Measurements from ENCODE around the gene MSL3B.

Gene MSL3B

GRCh38 chr2:233852056-233852455, 16.1 kb downstream of the MSL3B start:
- DNase-seq = no peak

GRCh38 chr2:233851169-233851568, 17.0 kb downstream of the MSL3B start:
- no peak for DNase-seq

GRCh38 chr2:233850745-233851144, 17.4 kb downstream of the MSL3B start:
- no peak for DNase-seq

- no peak for DNase-seq
Measured at GRCh38 chr2:233849607-233850271, 18.4 kb downstream of the MSL3B start.

- no peak for DNase-seq
Measured at GRCh38 chr2:233848276-233848675, 19.9 kb downstream of the MSL3B start.

GRCh38 chr2:233847248-233847898, 20.8 kb downstream of the MSL3B start:
- no peak for DNase-seq

- DNase-seq = no peak
Measured at GRCh38 chr2:233846387-233847247, 21.6 kb downstream of the MSL3B start.

- no peak for DNase-seq
Measured at GRCh38 chr2:233845301-233846060, 22.7 kb downstream of the MSL3B start.

GRCh38 chr2:233844836-233845235, 23.4 kb downstream of the MSL3B start:
- no peak for DNase-seq

- no peak for DNase-seq
Measured at GRCh38 chr2:233844064-233844807, 23.9 kb downstream of the MSL3B start.

GRCh38 chr2:233841183-233841582, 27.0 kb downstream of the MSL3B start:
- DNase-seq = no peak

- DNase-seq = no peak
Measured at GRCh38 chr2:233840520-233840919, 27.7 kb downstream of the MSL3B start.

- DNase-seq = no peak
Measured at GRCh38 chr2:233839447-233839820, 28.8 kb downstream of the MSL3B start.

GRCh38 chr2:233838726-233839446, 29.3 kb downstream of the MSL3B start:
- DNase-seq = no peak

GRCh38 chr2:233838251-233838650, 29.9 kb downstream of the MSL3B start:
- no peak for DNase-seq

GRCh38 chr2:233837694-233838229, 30.4 kb downstream of the MSL3B start:
- no peak for DNase-seq

- DNase-seq = no peak
Measured at GRCh38 chr2:233836359-233836758, 31.8 kb downstream of the MSL3B start.

GRCh38 chr2:233835230-233836186, 32.7 kb downstream of the MSL3B start:
- no peak for DNase-seq

- no peak for DNase-seq
Measured at GRCh38 chr2:233833345-233833744, 34.8 kb downstream of the MSL3B start.

- DNase-seq = no peak
Measured at GRCh38 chr2:233832869-233833311, 35.3 kb downstream of the MSL3B start.

Data from NCI-H1048 (cell line).